Measurements from ENCODE around the gene ALPP. TPM values are rescaled to one million over a fixed set of nuclear protein-coding genes. Genes with fewer than 3 reads are reported as not detected.
A peak's percentile ranks its signal among the peaks of the same experiment; 100 is the strongest.

The ALPP gene
- total RNA-seq, 1 experiment from 2014 or later = 0.20 TPM

DNA sequence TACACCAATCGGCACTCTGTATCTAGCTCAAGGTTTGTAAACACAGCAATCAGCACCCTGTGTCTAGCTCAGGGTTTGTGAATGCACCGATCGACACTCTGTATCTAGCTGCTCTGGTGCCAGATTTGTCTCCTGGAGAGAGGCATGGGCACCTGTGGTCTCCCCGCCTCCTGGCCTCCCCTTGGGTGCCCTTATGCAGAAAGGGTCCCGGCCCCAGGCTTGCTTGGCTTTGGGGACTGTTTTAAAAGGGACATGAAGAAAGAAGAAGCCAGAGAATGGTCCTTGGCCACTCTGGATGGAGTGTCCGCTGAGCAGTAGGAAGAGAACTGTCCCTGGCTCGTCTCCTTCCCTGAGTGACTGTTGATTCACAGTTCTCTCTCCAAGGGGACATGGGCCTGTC lies 11.5 kb upstream of the ALPP start:
- TF ChIP-seq, protein P1, sequence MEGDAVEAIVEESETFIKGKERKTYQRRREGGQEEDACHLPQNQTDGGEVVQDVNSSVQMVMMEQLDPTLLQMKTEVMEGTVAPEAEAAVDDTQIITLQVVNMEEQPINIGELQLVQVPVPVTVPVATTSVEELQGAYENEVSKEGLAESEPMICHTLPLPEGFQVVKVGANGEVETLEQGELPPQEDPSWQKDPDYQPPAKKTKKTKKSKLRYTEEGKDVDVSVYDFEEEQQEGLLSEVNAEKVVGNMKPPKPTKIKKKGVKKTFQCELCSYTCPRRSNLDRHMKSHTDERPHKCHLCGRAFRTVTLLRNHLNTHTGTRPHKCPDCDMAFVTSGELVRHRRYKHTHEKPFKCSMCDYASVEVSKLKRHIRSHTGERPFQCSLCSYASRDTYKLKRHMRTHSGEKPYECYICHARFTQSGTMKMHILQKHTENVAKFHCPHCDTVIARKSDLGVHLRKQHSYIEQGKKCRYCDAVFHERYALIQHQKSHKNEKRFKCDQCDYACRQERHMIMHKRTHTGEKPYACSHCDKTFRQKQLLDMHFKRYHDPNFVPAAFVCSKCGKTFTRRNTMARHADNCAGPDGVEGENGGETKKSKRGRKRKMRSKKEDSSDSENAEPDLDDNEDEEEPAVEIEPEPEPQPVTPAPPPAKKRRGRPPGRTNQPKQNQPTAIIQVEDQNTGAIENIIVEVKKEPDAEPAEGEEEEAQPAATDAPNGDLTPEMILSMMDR (conservative IDR thresholded peaks at IDR 0.05) = no peak
- Histone ChIP-seq H3K56ac (ENCODE audit: insufficient read length, low read depth, low read length) (no peak overlapping the region), H4K8ac (replicated peaks; ENCODE audit: insufficient read length, low read depth, low read length) (no peak overlapping the region), H4K91ac (ENCODE audit: insufficient read length, low read depth, low read length) (no peak overlapping the region), H3K4ac (ENCODE audit: low read depth, low read length) (no peak overlapping the region), H3K79me1 (ENCODE audit: insufficient read depth, low read depth, low read length, poor library complexity, severe bottlenecking) (no peaks in the 10 kb centered on the region), H2BK15ac (ENCODE audit: low read depth, low read length) (no peak overlapping the region), H2AK5ac (ENCODE audit: insufficient read length, low read length) (no peak overlapping the region), H3K23ac (ENCODE audit: insufficient read length, low read depth, low read length) (no peak overlapping the region), H3K9ac (ENCODE audit: extremely low read depth, insufficient read length, low read length) (no peak overlapping the region), H2BK120ac (ENCODE audit: low read depth, low read length, poor library complexity, severe bottlenecking) (no peak overlapping the region), H3K4me2 (ENCODE audit: insufficient read depth, insufficient read length, low read length) (no peak overlapping the region), H3K4me1 (ENCODE audit: insufficient read depth, low read length) (peaks cover 3% of the 10 kb centered on the region; the same call in 1 of the 2 replicates), H4K20me1 (ENCODE audit: control insufficient read depth, insufficient read depth, insufficient read length) (no peaks in the 10 kb centered on the region), H3K23me2 (ENCODE audit: insufficient read length, low read depth, low read length, poor library complexity, severe bottlenecking) (no peaks in the 10 kb centered on the region), H3K9me3 (ENCODE audit: control insufficient read depth, low read depth, low read length) (no peaks in the 10 kb centered on the region), H3K14ac (ENCODE audit: insufficient read depth, low read length) (no peak overlapping the region), H4K5ac (ENCODE audit: insufficient read length, low read depth, low read length) (no peak overlapping the region), H2BK5ac (ENCODE audit: insufficient read length, low read length) (no peak overlapping the region), H3K27ac (ENCODE audit: insufficient read length, low read depth, low read length) (no peak overlapping the region), H3K18ac (ENCODE audit: insufficient read length, low read depth, low read length) (no peak overlapping the region), H3K79me2 (ENCODE audit: insufficient read depth, low read length) (no peaks in the 10 kb centered on the region), H2BK12ac (ENCODE audit: insufficient read length, low read depth, low read length) (no peak overlapping the region), H2BK20ac (ENCODE audit: low read depth, low read length, poor library complexity, severe bottlenecking) (no peak overlapping the region), H2AFZ (ENCODE audit: low read length) (no peak overlapping the region), H3K27me3 (ENCODE audit: insufficient read depth, low read length) (no peaks in the 10 kb centered on the region), H3T11ph (ENCODE audit: low read length) (no peak overlapping the region)
- Mint-ChIP-seq H3K4me1 (peaks cover 17 to 40% of the 10 kb centered on the region in 2 experiments), H3K9me3 (peaks cover 0 to 3% of the 10 kb centered on the region in 2 experiments; a peak in 1 of 5 replicates), H3K27me3 (ENCODE audit: low read depth) (peaks cover 3% of the 10 kb centered on the region; the same call in 1 of the 2 replicates), H3K27ac (peak overlapping the region in 1 of 3 experiments; percentile 85; a peak in 1 of 7 replicates), H3K4me3 (no peak overlapping the region; a peak in 1 of 5 replicates), H3K36me3 (ENCODE audit: insufficient read depth in 1 of 3, low read depth in 3 of 3) (peaks cover 0 to 2% (median 2%) of the 10 kb centered on the region in 3 experiments; a peak in 4 of 7 replicates)
- no peak for DNase-seq
- WGBS (ENCODE audit: extremely low coverage, insufficient read length, low lambda C conversion rate) = no CpG with 5 or more reads among the region's 7 CpGs

Data from H9 (cell line).